ENCODE results near the gene NDC1.

Gene NDC1

GRCh38 chr1:53736290-53736689 is 101.8 kb downstream of the NDC1 start (continued):
- TF ChIP-seq ZFP3 (CRISPR knock-in tag; IDR thresholded peaks at IDR 0.05) (no peak), PPARA (CRISPR knock-in tag; IDR thresholded peaks at IDR 0.05; ENCODE audit: borderline replicate concordance) (no peak), TCF4 (CRISPR knock-in tag; IDR thresholded peaks at IDR 0.05; ENCODE audit: borderline replicate concordance) (no peak)
- TF ChIP-seq, protein P1, sequence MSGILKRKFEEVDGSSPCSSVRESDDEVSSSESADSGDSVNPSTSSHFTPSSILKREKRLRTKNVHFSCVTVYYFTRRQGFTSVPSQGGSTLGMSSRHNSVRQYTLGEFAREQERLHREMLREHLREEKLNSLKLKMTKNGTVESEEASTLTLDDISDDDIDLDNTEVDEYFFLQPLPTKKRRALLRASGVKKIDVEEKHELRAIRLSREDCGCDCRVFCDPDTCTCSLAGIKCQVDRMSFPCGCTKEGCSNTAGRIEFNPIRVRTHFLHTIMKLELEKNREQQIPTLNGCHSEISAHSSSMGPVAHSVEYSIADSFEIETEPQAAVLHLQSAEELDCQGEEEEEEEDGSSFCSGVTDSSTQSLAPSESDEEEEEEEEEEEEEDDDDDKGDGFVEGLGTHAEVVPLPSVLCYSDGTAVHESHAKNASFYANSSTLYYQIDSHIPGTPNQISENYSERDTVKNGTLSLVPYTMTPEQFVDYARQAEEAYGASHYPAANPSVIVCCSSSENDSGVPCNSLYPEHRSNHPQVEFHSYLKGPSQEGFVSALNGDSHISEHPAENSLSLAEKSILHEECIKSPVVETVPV (CRISPR knock-in tag; IDR thresholded peaks at IDR 0.05) = no peak

GRCh38 chr1:53735681-53736080 is 102.4 kb downstream of the NDC1 start:
- TF ChIP-seq TCF4 (CRISPR knock-in tag; IDR thresholded peaks at IDR 0.05; ENCODE audit: borderline replicate concordance) (no peak), RARB (CRISPR knock-in tag; IDR thresholded peaks at IDR 0.05) (no peak), ARNTL (CRISPR knock-in tag; IDR thresholded peaks at IDR 0.05; ENCODE audit: borderline replicate concordance, low read depth) (no peak), TOX (CRISPR knock-in tag; IDR thresholded peaks at IDR 0.05; ENCODE audit: borderline replicate concordance) (no peak), ZNF8 (CRISPR knock-in tag; IDR thresholded peaks at IDR 0.05) (no peak), ZFP30 (CRISPR knock-in tag; IDR thresholded peaks at IDR 0.05) (no peak), ESRRG (CRISPR knock-in tag; IDR thresholded peaks at IDR 0.05) (no peak), SNAI2 (CRISPR knock-in tag; IDR thresholded peaks at IDR 0.05) (no peak), ZFP3 (CRISPR knock-in tag; IDR thresholded peaks at IDR 0.05) (no peak), PPARA (CRISPR knock-in tag; IDR thresholded peaks at IDR 0.05; ENCODE audit: borderline replicate concordance) (no peak), TSHZ2 (CRISPR knock-in tag; IDR thresholded peaks at IDR 0.05) (no peak), OSR1 (CRISPR knock-in tag; IDR thresholded peaks at IDR 0.05) (no peak), POU6F1 (CRISPR knock-in tag; IDR thresholded peaks at IDR 0.05; ENCODE audit: borderline replicate concordance, low read depth) (no peak), ZNF565 (CRISPR knock-in tag; conservative IDR thresholded peaks at IDR 0.05; ENCODE audit: low read depth) (no peak), CSDC2 (CRISPR knock-in tag; IDR thresholded peaks at IDR 0.05) (no peak), ZNF70 (CRISPR knock-in tag; IDR thresholded peaks at IDR 0.05) (no peak), CREB5 (CRISPR knock-in tag; IDR thresholded peaks at IDR 0.05; ENCODE audit: low read depth) (no peak)
- TF ChIP-seq, protein P1 (CRISPR knock-in tag; IDR thresholded peaks at IDR 0.05) = no peak
- TF ChIP-seq, protein P2, sequence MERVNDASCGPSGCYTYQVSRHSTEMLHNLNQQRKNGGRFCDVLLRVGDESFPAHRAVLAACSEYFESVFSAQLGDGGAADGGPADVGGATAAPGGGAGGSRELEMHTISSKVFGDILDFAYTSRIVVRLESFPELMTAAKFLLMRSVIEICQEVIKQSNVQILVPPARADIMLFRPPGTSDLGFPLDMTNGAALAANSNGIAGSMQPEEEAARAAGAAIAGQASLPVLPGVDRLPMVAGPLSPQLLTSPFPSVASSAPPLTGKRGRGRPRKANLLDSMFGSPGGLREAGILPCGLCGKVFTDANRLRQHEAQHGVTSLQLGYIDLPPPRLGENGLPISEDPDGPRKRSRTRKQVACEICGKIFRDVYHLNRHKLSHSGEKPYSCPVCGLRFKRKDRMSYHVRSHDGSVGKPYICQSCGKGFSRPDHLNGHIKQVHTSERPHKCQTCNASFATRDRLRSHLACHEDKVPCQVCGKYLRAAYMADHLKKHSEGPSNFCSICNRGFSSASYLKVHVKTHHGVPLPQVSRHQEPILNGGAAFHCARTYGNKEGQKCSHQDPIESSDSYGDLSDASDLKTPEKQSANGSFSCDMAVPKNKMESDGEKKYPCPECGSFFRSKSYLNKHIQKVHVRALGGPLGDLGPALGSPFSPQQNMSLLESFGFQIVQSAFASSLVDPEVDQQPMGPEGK (CRISPR knock-in tag; IDR thresholded peaks at IDR 0.05; ENCODE audit: borderline replicate concordance) = no peak
- ATAC-seq = no peak

DNA sequence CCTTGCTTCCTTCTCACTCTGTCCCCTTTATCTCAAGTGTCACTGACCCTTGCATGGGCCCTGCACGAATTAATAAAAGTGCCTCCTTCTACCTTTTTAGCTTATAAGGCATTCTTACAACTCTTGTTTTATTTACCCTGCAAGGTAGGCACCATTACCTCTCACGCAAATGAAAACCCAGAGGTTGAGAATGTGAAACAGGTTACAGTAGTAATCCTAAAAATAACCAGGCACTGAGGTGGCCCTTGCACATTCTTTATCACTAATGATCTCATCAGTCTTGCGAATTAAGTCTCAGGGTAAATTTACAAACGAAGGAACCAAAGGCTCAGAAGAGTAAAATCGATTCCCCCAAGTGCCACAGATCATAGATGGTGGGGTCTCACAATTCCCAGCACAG is 102.8 kb downstream of the NDC1 start:
- no peak for ATAC-seq
- TF ChIP-seq ZFP30 (CRISPR knock-in tag; IDR thresholded peaks at IDR 0.05) (no peak), ZNF70 (CRISPR knock-in tag; IDR thresholded peaks at IDR 0.05) (no peak), ZNF565 (CRISPR knock-in tag; conservative IDR thresholded peaks at IDR 0.05; ENCODE audit: low read depth) (no peak), PPARA (CRISPR knock-in tag; IDR thresholded peaks at IDR 0.05; ENCODE audit: borderline replicate concordance) (no peak), POU6F1 (CRISPR knock-in tag; IDR thresholded peaks at IDR 0.05; ENCODE audit: borderline replicate concordance, low read depth) (no peak), ARNTL (CRISPR knock-in tag; IDR thresholded peaks at IDR 0.05; ENCODE audit: borderline replicate concordance, low read depth) (no peak), TCF4 (CRISPR knock-in tag; IDR thresholded peaks at IDR 0.05; ENCODE audit: borderline replicate concordance) (no peak), ZFP3 (CRISPR knock-in tag; IDR thresholded peaks at IDR 0.05) (no peak)
- TF ChIP-seq, protein P1 (CRISPR knock-in tag; IDR thresholded peaks at IDR 0.05) = no peak

Data from SK-N-SH treated with all-trans-retinoic acid at 6 μM for 48 hours (cell line).